GM18868 (cell line): Measurements from ENCODE around the gene DACT3.

Experiments used
- ATAC-seq: cut with Tn5 transposase; IDR thresholded peaks from one replicate; pipeline ENCODE4 v1.9.1; 2021; ENCODE audit warnings: mild to moderate bottlenecking, moderate library complexity; ENCODE audit not compliant: unreplicated experiment

Gene DACT3

GRCh38 chr19:46616631-46617322, 44.2 kb downstream of the DACT3 start:
- no peak for ATAC-seq

- no peak for ATAC-seq
Measured at GRCh38 chr19:46615966-46616365, 45.0 kb downstream of the DACT3 start.

- ATAC-seq: peak; percentile 39
Measured at GRCh38 chr19:46614114-46614722, 46.8 kb downstream of the DACT3 start.

- no peak for ATAC-seq
Measured at GRCh38 chr19:46613525-46613924, 47.5 kb downstream of the DACT3 start.

GRCh38 chr19:46611776-46612175, 49.2 kb downstream of the DACT3 start:
- ATAC-seq: no peak

GRCh38 chr19:46610851-46611770, 49.9 kb downstream of the DACT3 start:
- ATAC-seq: no peak

- ATAC-seq: no peak
Measured at GRCh38 chr19:46610413-46610775, 50.6 kb downstream of the DACT3 start.

GRCh38 chr19:46609511-46610412, 51.2 kb downstream of the DACT3 start:
- ATAC-seq: no peak

GRCh38 chr19:46608581-46609345, 52.2 kb downstream of the DACT3 start:
- no peak for ATAC-seq

- ATAC-seq: no peak
Measured at GRCh38 chr19:46608178-46608577, 52.8 kb downstream of the DACT3 start.

GRCh38 chr19:46607448-46607841, 53.5 kb downstream of the DACT3 start:
- ATAC-seq: no peak

- ATAC-seq: no peak
Measured at GRCh38 chr19:46606681-46607447, 54.1 kb downstream of the DACT3 start.

- ATAC-seq: no peak
Measured at GRCh38 chr19:46606019-46606418, 55.0 kb downstream of the DACT3 start.

- ATAC-seq: no peak
Measured at GRCh38 chr19:46605356-46605821, 55.6 kb downstream of the DACT3 start.

GRCh38 chr19:46604781-46605355, 56.1 kb downstream of the DACT3 start:
- ATAC-seq: no peak

- ATAC-seq: no peak
Measured at GRCh38 chr19:46603752-46604231, 57.2 kb downstream of the DACT3 start.

GRCh38 chr19:46603195-46603637, 57.8 kb downstream of the DACT3 start:
- ATAC-seq: no peak

GRCh38 chr19:46602392-46603194, 58.4 kb downstream of the DACT3 start:
- no peak for ATAC-seq
